HG03442 (cell line): ENCODE data around the gene MAN1A2.
"Not testable (repeated sequence)": the region's sequence is repeated elsewhere in the genome, so short reads cannot be mapped to it uniquely, and the experiment has no call there.

Experiments
- ATAC-seq: cut with Tn5 transposase; IDR thresholded peaks from one replicate; pipeline ENCODE4 v1.9.1; 2021; ENCODE audit warnings: mild to moderate bottlenecking, moderate library complexity; ENCODE audit not compliant: unreplicated experiment

MAN1A2 gene

DNA sequence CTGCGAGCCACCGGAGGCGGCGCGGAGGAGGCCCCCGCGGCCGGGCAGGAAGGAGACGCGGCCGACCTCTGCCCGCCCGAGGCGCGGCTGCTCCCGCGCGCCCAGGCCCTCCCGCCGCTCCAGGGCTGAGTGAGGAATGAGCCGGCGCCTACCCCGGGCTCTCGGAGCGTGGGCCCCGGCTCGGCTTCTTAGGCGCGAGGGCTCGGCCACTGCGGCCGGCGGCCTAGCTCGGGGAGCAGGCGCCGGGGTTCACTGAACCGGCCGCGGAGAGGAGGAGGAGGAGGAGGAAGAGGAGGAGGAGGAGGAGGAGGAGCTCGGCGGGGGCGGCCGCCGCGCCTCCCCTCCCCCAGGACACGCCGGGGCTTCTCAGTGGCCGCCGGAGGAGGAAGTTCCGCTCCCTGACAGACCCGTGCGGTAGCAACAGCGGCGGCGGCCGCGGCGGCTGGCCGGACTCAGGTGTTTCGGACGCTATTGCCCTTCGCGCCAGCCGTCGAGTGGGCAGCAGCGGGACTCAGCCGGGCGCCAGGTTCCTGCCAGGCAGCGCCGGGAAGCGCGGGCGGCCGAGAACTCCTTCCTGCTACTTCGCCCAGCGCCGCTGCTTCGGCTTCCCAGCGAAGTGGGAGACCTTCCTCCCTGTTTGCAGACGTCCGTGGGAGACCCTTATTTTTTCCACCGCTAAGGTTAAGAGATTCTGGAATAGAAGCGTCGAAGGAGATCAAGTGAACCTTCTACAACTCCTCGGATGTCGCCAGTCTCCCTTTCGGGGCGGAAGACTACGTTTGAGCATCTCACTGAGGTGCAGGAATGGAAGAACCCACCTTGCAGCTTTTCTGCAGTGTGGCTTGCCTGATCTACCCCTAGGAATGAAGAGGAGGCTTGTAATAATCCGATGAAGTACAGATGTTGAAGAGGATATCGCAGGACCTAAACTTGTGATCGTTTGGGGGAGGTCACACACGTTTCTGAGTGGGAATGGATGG lies at the start of gene MAN1A2:
Gene MAN1A2, plus strand, starts transcription at position 404 of the 980 bp plus-strand sequence. CDS start 735 bp downstream, outside the sequence.
- peak; percentile 59 for ATAC-seq

- ATAC-seq, result no peak
Observed at GRCh38 chr1:117318011-117318410, 49.2 kb upstream of the MAN1A2 start.

DNA sequence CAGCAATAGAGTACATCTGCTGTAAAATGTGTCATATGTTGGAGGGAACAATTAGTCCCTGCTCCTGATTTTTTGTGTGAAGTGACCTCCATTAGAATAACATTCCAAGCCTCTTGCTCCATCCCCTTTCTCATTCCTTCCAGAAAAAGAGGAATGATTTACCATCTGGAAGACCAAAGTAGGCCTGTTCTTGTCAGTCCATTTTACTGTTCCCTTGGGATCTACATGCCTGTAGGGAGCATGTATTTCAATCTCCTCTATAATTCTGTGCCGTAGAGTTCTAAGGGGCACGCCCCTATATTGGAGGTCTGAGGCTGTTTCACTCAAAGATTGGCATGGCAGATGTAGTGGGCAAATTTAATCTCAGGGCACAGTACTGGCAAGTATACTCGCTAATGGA lies 48.8 kb upstream of the MAN1A2 start:
- ATAC-seq, result no peak

GRCh38 chr1:117320515-117320914 lies 46.7 kb upstream of the MAN1A2 start:
- no peak for ATAC-seq

DNA sequence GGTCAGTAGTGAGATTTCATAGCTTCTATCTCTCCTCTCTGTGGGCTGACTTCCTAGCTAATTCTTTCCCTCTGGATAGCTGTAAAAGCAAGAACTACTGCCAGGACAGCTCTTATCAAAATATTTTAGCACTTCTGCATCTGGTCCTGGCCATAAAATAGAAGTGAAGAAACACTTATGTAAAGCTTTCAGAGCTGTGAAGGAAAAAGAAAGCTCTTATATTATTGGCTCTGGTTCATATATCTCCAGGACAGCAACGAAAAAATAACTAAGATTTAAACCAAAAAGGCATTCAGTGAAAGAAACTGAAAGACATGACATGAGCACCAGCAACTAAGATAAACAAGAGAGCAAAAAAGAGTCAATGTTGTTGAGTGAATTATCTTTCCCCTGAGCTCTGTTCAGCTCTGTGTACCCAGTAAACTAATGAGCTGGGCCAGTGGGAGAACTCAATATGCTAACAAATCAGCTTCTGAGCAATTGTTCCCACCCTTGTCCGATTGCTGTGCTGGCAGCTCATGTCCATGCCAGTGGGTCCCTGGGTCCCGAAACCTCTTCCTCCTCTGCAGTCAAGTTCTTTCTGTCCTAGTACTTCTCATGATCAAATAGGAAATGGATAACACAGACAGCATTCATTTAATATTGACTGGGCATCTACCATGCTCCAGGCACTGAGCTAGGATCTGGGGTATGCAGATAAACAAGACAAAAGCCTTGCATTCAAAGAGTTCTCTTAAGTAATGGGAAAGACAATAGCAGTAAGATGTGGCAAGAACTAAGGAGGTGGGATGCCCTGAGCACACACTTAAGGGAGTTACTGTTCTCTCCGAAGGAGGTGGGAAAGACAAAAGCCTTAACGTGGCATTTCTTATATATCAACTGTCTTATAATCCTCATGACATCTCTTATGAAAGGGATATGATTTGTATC lies 45.3 kb upstream of the MAN1A2 start:
- ATAC-seq, result no peak

- ATAC-seq, result no peak
Observed at GRCh38 chr1:117324357-117324756, 42.9 kb upstream of the MAN1A2 start.

DNA sequence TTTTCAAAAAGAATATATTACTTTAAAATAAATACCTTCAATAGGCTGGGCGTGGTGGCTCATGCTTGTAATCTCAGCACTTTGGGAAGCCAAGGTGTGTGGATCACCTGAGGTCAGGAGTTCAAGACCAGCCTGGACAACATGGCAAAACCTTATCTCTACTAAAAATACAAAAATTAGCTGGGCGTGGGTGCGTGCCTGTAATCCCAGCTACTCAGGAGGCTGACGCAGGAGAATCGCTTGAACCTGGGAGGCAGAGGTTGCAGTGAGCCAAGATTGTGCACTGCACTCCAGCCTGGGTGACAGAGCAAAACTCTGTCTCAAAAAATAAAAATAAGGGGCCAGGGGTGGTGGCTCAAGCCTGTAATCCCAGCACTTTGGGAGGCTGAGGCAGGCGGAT lies 41.2 kb upstream of the MAN1A2 start:
- ATAC-seq, result not testable (repeated sequence)

DNA sequence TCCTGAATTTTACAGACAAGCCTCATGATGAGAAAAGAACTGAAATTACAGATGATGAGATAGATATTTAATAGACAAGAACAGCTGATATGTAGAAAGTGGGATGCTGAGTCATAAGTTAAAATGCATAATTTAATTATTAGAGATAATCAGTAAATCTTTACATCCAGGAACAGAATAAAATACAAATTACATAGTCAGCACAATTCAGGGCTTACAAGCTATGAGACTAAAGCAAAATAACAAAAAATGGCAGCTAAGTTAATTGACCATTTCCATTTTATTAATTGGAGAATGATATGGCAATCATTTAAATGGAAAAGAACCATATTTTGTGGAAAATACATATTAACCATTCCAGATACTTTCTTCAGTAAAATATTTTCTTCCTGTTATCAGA lies 40.2 kb upstream of the MAN1A2 start:
- ATAC-seq, result no peak

DNA sequence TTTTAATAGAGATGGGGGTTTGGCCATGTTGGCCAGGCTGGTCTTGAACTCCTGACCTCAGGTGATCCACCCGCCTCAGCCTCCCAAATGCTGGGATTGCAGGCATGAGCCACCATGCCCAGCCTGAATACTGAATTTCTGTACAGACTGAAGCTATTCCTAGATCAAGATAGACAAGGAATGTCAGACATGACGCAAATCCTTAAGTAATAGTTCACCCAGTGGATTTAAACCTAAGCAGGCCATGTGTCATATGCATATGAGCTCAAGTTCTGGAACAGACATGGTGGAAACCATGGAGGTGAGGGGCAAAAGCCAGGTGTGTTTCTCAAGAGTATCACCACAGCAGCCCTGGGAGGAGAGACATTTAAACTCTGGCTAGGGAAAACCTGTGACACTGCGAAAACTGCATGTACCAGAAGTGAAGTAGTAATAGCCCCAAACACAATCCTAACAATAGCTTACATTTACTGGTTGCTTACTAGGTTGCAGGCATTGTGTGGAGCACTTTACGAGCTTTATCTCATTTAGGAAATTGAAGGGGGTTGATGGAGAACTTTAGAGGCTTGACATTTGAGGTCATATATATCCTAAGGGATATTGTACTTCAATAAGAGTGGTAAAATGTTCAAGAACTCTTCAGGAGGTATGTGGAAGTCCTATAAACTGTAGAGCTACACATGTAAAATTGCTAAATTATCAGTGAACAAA lies 31.7 kb upstream of the MAN1A2 start:
- no peak for ATAC-seq

DNA sequence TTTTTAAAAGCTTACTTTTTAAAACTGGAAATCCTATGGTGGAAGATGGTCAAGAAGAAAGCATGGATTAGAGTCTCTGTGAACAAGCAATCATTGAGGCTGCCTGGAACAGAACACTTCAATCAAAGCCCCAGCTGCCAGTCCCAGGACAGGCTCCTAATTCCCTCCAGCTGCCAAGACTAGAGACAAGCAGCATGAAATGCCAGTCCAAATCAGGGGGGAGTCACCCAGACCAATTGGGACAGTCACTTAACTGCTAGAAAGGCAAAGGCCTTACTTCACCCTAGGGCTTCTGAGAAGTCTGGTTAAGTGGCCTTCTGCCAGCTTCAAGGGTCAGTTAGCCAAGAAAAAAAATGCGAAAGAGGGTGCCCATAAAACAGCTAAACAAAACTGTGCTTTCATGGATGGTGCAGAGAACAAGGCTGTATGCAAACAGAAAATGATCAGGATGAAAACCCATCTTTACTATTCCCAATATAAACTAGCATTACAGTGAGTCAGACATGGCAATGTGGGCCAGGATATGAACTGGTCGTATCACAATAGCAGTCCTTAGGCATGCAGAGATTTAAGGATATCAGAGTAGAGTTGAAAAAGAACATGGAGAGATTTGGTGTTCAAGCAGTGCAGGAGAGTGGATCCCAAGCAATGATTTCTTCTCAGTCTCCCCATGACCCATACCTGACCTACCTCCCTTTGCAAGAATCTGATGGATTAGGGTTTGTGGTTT lies 31.0 kb upstream of the MAN1A2 start:
- ATAC-seq, result no peak

DNA sequence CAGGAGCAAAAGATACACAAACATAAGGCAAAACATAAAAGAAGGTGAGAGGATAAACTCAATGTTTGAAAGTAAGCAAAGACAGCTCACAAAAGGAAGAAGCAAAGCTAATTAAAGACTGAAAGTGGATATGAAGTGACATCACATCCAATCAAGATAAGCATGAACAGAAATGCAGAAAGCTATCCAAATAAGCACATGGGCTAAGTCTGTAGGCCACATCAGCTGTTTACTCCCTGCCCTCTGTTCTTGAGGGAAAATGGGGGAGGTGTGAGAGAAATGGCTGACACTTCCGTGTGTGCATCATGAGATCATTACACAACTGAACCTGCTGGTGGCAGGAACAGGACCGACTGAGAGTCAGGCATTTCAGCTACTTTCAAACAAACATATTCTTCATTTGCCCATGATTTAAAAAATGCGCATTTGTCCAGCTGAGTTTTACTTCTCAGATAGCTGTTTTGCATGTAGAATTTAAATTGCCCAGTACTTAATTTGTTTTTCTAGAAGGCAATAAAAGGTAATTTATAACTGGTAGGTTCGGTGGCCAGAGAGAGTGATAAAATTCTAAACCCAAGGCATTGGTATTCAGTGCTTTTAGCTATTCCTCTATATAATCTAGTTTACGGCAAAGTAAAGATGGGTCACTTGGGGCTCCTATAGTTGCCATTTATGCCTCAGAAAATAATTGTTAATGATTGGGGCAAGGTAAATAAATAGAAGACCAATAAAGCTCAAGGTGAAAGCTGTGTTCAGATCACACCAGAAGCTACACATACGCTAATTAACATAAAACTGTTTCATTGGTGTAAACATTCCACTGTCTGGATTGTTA lies 27.2 kb upstream of the MAN1A2 start:
- ATAC-seq, result no peak

GRCh38 chr1:117341123-117341522 lies 26.1 kb upstream of the MAN1A2 start:
- ATAC-seq, result no peak

DNA sequence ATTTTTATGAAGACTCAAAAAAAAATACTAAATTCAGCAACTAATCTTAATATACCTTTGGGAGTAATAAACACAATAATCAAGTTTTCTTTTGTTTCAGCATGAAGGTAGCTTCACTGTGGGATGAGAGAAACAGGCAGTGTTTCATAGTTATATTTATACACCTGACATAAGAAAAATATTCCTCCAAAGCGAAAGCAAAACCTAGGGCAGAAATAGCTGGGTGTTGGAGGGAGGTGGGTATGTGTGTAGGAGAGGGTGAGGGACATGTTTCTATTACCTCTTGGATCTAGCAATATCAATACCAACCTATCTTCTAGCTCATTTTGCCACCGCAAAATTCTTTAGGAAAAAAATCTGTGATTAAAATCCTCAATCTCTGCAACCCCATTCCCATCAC lies 24.9 kb upstream of the MAN1A2 start:
- ATAC-seq, result no peak

DNA sequence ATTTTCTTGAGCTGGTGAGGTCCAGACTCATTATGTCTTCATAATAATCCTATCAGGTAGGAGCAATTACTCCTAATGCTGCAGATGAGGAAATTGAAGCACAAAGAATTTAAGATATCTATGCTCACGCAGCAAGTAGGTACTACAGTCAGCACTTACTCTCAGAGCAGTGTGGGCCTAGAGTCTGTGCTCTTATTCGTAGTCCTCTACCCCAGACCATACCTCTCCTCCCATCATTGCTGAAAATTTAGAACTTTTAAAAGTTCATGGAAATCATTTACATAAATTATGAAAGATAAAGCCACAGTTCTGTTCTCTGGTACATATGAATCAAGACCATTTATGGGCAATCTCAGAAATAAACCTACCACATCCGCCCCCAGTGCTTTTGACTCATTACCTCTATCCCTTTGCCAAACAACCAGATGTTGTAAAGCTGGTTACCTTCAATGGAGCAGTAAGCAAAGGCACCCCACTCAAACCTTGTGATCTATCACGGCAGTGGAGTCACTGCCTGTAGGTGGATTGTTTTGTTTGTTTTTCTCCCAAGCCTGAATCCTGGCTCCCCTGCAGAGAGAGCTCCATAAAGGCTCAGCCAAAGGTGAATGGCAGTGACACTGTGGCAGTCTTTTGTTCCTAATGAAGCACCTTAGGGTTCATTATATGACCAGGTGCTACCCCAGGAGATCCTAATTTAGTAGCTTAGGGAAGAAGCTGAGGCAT lies 20.9 kb upstream of the MAN1A2 start:
- ATAC-seq, result no peak

DNA sequence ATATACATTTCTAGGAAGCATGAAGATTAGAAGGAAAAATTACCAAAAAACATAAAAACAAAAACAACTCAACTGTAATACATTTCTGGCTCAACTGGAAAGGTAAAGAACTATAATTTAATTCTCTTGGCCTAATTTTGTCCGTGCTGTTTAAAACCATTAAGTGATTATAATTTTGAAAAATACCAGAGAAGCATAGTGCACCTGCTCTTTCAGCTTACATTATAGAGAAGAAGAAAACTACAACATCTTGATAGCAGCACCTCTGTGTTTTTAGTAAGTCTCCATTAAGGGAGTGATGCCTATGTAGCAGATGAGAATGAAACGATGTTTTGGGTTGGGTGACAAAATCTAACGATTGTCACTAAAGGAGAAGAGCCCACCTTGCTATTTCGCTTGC lies 19.3 kb upstream of the MAN1A2 start:
- ATAC-seq, result no peak

DNA sequence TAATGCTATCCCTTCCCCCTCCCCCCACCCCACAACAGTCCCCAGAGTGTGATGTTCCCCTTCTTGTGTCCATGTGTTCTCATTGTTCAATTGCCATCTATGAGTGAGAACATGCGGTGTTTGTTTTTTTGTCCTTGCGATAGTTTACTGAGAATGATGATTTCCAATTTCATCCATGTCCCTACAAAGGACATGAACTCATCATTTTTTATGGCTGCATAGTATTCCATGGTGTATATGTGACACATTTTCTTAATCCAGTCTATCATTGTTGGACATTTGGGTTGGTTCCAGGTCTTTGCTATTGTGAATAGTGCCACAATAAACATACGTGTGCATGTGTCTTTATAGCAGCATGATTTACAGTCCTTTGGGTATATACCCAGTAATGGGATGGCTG lies 14.6 kb upstream of the MAN1A2 start:
- not testable (repeated sequence) for ATAC-seq

GRCh38 chr1:117357833-117358603 lies 9.2 kb upstream of the MAN1A2 start:
- ATAC-seq, result not testable (repeated sequence)

- ATAC-seq, result not testable (repeated sequence)
Observed at GRCh38 chr1:117358604-117358887, 8.7 kb upstream of the MAN1A2 start.
